Suprapubic skin (tissue), 4 donors: ENCODE measurements around the gene KYNU.

ENCODE experiments used
- EP300 ChIP-seq: sonication (generic); formaldehyde crosslinking; IDR thresholded peaks from one replicate; pipeline ENCODE4 v1.6.1; 2017; ENCODE audit warnings: antibody characterized with exemption
- POLR2A ChIP-seq, 2 donors: fragments of 450-650 bp; IDR thresholded peaks; one replicate each; pipeline ENCODE4 v1.6.1; 2017; ENCODE audit warnings: antibody characterized with exemption in 2 of 2, mild to moderate bottlenecking in 2 of 2, moderate library complexity in 2 of 2
- POLR2AphosphoS5 ChIP-seq, 3 donors: sonication (generic); formaldehyde crosslinking; IDR thresholded peaks; one replicate each; pipeline ENCODE4 v1.6.1; 2017; ENCODE audit warnings: antibody characterized with exemption in 3 of 3
- TF ChIP-seq, protein P1 (sequence below), 2 donors: fragments of 200-600 bp in 1 of 2; fragments of 450-650 bp in 1 of 2; sonication (generic) in 1 of 2; IDR thresholded peaks; one replicate each; pipeline ENCODE4 v1.5.1; 2016 to 2019; ENCODE audit warnings: antibody characterized with exemption in 2 of 2, mild to moderate bottlenecking in 1 of 2, moderate library complexity in 1 of 2

DNA sequence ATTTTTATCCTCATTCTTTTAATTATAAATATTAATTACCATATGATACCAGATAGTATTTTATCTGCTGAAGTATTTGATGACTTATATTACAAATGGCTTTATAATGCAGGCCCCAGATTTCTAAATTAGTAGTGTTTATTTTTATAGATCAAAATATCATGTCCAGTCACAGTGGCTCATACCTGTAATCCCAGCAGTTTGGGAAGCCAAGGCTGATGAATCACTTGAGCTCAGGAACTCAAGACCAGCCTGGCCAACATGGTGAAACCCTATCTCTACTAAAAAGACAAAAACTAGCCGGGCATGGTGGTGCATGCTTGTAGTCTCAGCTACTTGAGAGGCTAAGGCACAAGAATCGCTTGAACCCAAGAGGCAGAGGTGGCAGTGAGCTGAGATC, 151.7 kb downstream of the KYNU start:
- TF ChIP-seq POLR2A (IDR thresholded peaks at IDR 0.05), result no peak
- TF ChIP-seq, protein P1, sequence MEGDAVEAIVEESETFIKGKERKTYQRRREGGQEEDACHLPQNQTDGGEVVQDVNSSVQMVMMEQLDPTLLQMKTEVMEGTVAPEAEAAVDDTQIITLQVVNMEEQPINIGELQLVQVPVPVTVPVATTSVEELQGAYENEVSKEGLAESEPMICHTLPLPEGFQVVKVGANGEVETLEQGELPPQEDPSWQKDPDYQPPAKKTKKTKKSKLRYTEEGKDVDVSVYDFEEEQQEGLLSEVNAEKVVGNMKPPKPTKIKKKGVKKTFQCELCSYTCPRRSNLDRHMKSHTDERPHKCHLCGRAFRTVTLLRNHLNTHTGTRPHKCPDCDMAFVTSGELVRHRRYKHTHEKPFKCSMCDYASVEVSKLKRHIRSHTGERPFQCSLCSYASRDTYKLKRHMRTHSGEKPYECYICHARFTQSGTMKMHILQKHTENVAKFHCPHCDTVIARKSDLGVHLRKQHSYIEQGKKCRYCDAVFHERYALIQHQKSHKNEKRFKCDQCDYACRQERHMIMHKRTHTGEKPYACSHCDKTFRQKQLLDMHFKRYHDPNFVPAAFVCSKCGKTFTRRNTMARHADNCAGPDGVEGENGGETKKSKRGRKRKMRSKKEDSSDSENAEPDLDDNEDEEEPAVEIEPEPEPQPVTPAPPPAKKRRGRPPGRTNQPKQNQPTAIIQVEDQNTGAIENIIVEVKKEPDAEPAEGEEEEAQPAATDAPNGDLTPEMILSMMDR (IDR thresholded peaks at IDR 0.05), result no peak
- no peak for TF ChIP-seq POLR2AphosphoS5 (IDR thresholded peaks at IDR 0.05)
- TF ChIP-seq EP300, result no peak
